Middle frontal gyrus (tissue), 1 donor: ENCODE data around the gene KRTAP10-3.
"Not testable (repeated sequence)": the region's sequence is repeated elsewhere in the genome, so short reads cannot be mapped to it uniquely, and the experiment has no call there.

Source experiments
- DNase-seq: peaks from one replicate; pipeline ENCODE4 v3.0.0-alpha.2; 2015; ENCODE audit warnings: low spot score; ENCODE audit errors: extremely low spot score

The KRTAP10-3 gene

DNA sequence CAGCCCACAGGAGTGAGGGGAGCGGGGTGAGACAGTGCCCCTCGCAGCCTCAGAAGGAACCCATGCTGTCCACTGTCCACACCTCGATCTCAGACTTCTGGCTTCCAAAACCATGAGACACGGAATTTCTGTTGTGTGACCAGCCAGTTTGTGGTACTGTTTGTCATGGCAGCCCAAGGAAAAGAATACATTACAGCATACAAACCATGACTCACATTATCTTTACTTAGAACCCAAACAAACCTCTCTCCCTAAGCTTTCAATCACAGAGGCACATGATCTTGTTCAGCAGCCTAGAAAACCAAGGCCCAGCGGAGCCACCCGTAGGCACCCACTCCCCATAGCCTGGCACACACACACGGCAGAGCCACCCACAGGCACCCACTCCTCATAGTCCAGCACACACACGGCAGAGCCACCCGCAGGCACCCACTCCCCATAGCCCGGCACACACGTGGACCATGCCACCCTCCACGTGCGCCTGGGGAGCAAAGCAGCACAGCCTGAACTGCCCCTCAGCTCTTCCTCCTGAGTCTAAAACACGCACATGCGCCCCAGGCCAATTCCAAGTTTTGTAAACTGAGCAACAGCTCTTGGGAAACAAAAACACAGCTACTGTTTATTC is 14.5 kb upstream of the KRTAP10-3 start:
- no peak for DNase-seq

DNA sequence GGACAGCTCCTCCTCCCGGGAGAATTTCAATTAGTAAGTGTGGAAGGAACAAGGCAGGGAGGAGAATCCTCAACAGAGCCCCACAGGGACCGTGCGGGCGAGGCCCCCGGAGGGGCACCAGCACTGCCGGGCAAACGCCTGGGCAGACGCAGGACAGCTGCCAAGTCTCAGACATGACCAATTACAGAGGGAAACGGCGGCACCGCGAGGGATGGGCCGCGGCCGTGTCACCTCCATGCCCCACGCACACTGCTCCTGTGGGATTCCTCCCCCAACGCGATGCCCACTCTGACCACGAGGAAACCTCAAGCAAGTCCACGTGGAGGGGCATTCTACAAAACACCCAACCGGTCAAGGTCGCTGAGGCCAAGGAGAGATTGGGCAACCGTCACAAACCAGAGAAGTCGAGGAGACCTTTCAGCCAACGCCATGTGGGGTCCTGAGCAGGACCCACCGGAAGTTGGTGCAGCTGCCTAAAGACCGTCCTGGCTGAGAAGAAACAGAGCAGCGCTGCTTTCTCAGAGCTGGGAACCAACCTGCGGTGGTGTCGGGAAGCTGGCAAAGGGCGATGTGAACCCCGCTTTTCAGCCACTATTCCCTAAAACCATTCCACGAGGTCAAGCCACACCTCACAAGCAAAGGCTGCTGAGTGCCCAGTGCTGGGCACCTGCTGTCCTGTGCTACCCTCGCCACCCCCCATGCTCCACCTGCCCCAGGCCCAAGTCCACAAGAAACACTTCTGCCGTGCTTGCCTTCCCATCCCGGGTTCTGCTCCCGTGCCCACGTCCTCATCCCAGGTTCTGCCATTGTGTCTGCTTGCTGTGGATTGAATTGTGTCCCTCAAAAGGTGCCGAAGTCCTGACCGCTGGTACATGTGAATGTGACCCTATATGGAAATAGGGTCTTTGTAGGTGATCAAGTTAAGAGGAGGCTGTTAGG is 13.5 kb upstream of the KRTAP10-3 start:
- DNase-seq, result no peak

GRCh38 chr21:44571296-44571695 is 12.7 kb upstream of the KRTAP10-3 start:
- no peak for DNase-seq

DNA sequence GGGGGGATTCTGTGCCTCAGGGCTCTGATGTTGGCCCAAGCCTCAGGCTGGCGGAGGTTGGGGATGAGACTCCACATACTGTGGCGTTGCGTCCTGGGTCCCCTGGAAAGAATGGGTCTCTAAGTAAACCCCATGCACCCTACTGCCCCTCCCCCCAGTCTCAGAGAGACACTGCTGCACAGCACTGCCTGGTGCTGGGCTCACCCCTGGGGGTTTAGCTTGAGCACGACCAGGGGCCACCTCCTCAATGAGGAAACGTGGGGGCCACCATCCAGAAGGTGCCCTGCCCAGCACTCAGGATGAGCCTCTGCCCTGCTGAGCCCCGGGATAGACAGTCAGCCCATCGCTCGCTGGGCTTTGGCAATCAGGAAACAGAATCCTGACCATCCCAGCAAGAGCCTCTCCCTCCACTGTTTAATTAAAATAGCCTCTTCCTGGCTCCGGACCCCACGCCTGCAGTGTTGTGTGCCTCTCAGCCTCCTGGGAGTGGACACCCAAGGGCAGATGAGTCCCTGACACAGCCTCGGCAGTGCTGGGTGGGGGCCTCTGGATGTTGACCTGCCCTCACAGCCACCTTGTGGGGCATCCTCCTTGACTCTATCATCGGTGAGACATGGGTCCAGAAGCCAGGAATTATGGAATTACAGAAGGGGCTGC is 11.4 kb upstream of the KRTAP10-3 start:
- DNase-seq, result no peak

DNA sequence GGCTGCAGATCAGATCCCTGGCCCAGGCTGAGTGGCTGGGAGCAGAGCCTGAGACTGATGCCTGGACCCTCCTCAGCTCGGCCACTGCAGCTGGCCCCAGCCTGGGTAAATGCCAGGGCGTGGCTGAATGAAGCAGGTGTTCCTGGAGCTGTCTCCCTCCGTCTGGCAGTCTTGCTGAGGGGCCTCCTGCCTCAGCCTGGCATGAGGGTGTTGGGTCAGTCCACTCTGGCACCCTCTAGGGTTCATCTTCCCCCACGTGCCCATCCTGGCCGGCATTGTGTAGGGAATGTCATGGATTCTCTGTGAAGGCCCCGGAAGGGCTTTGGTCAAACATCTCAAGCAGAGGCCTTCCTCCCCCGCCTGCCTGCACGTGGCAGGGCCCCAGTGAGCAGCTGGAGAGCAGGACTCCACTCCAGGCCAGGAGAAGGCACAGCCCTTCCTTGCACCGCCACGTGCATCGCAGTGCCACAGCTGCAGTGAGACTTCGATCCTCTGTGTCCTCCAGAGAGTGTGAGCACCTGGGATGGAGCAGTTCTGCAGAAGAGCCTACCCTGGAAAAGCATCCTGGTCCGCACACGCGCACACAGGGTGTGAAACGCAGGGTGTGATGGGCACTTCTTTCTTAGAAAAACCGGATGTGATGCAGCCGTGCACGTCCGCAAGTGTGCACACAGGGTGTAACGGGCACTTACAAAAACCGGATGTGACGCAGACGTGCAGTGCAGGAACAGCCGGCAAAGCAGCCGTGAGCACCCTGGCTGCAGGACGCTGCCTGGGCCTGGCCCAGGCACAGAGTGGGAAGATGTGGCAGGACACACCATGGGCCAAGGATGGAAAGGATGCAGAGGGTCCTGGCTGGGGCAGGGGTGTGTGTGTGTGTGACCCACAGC is 10.3 kb upstream of the KRTAP10-3 start:
- no peak for DNase-seq

DNA sequence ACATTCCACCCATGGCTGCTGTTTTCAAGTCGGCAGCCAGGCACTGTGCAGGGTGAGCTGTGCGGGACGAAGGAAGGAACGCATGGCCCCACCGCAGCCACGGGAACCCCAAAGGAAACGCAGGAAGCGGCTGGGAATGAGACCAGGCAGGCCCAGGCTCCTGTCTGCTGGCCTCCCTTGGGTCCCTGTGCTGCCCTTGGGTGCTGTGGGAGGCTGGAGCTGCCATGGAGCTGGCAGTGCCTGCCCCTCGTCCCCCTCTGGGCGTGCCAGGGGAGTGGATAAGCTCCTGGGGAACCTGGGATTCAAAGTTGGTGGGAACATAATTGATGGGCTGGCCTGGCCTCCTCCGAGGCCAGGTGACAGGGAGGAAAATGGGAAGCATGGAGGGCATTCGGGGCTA is 9.7 kb upstream of the KRTAP10-3 start:
- DNase-seq, result no peak

DNA sequence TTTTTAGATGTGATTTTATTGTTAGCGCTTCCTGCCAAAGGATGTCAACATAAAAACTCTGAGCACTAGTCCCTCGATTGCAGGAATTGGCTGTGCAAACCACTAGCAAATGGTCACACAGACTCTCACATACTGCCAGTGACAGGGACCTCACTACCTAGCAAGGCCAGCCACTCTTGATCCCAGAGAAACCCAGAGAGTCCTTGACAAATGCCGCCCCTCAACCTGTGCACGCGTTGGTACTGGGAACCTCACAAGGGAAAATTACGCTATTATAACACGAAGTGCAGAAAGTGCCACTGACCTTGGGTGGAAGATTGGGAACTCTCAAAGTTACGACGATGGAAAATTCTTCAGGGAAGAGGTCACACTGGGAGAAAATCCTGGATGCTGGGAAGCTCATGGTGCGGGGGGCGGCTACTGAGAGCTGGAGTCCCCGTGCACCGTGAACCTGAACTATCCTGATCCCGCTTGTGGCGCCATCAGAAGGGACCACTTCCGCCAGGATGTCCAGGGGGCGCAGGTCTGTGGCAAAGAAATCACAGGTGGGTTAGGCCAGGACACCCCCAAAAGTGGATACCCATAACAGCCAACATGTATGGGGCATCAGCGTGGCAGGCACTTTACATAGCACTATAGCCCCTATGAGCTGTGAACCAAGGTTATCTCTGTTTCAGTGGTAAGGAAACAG is 9.0 kb upstream of the KRTAP10-3 start:
- DNase-seq, result no peak

DNA sequence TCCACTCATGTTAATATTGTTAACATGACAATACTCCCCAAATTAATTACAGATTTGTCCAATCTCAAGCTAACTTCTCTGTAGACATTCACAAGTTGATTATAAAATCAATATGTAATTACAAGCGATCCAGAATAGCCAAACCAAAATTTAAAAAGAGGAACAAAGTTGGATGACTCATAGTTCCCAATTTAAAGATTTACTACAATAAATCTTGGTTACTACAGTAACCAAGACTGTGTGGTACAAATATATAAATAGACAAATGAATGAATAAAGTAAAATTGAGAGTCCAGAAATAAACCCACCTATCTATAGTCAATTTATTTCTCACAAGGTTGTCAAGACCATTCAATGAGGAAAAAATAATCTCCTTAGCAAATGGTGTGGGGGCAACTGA is 7.8 kb upstream of the KRTAP10-3 start:
- no peak for DNase-seq

DNA sequence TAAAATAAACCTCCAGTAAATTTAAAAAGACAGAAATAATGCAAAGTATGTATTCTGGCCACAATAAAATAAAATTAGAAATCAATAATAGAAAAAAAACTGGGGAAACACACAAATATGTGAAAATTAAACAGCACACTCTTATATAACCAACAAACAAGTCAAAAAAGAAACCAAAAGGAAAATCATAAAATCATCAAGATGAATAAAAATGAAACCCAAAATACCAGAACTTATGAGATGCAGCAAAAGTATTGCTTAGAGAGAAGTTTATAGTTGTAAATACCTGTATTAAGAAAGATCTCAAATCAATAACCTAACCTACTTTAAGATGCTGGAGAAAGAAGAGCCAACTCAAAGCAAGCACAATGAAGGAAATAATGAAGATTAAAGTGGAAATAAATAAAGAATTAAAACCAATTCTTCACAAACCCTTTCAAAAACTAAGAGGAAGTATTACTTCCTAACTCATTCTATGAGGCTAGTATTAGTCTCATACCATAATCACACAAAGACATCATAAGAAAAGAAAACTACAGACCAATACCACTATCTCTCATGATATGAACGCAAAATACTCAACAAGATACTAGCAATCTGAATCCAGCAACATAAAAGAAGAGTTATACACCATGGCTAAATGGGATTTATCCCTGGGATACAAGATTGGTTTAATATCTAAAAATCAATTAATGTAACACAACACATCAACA is 6.4 kb upstream of the KRTAP10-3 start:
- no peak for DNase-seq

DNA sequence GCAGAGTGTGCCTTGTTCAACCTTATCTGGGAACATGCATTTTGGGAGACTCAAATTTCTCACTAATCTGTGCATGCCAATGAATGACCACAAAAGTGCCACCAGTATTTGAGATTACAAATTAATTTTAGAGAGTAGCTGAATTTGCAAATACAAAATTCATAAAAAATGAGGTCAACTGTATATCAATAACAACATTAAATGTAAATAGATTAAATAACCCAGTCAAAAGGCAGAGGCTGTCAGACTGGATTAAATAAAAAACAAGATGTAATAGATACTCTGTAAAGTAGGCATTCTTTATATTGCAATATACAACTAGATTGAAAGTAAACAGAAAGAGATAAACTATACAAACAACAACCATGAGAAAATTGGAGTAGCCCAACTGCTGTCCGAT is 5.5 kb upstream of the KRTAP10-3 start:
- no peak for DNase-seq

GRCh38 chr21:44558329-44558675 is 293 bp downstream of the KRTAP10-3 start:
- not testable (repeated sequence) for DNase-seq

GRCh38 chr21:44557491-44558328 is 885 bp downstream of the KRTAP10-3 start:
- DNase-seq, result no peak

DNA sequence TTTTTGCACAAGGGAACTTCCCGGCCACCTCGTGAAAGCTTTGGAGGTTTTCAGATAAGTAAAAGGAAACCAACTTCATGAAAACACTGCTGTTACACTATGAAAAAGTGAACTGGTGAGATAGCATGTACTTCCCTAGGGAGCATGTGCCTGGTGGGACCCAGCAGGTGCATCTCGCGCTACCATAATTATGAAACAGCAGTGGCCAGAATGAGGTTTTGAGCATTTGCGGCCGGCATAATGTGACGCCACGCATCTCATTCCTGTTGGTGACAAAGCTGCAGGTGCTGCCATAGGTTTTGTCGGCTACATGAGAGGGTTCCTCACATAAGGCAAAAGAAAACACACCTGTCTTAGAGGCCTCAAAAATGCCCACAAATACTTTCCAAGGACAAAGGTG is 1.7 kb downstream of the KRTAP10-3 start:
- no peak for DNase-seq

DNA sequence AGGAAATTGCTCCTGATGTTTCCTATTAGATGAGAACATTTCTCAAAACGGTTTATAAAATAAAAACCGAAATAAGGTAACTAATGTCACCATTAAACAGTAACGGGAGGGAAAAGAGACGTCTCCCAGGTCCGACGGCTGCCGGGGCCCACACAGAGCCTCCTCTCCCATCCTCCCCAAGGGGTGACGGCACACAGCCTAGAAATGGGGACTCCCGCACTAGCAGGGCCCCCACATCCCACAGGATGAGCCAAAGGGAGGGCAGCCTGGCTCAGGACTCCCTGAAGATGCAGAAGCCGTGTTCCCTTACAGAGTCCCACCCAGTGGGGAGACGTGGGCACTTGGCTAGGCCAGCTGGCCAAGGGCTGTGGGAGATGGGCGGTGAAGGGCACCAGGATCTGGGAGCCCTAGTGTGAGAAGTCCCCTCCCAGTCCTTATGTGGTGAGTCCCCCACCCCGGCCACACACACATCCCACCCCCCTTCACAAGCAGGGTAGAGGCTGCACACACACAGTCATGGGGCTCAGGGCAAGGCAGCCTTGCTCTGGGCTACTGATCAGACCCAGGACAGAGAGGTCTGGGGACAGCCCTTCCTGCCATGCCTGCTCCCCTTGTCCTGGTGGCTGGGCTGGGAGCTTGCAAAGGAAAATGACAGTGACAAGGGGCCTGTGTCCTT is 3.3 kb downstream of the KRTAP10-3 start:
- no peak for DNase-seq

GRCh38 chr21:44552681-44553080 is 5.9 kb downstream of the KRTAP10-3 start:
- no peak for DNase-seq

DNA sequence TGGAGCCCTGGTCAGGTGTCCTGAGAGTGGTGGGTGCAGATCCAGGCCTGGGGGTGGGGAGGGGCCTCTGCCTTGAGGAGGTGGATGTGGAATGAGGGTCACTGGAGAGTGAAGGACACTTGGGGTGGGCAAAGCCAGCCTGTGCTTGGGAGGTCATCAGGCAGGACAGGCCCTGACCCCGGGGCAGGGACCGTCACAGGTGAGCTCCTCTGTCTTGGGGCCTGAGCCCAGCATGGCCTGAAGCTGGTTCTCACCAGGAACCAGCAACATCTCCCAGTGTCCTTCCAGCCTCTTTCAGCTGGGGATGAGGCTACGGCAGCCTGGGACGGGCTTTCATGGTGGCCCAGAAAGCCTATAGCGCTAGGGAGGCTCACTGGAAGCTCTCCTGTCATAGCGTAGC is 6.5 kb downstream of the KRTAP10-3 start:
- no peak for DNase-seq

- no peak for DNase-seq
Measured at GRCh38 chr21:44551340-44551961, 7.1 kb downstream of the KRTAP10-3 start, which contains the start of gene KRTAP10-2. Gene KRTAP10-2 (minus strand): TSS chr21:44551505. CDS start chr21:44551458, 47 bp downstream.

DNA sequence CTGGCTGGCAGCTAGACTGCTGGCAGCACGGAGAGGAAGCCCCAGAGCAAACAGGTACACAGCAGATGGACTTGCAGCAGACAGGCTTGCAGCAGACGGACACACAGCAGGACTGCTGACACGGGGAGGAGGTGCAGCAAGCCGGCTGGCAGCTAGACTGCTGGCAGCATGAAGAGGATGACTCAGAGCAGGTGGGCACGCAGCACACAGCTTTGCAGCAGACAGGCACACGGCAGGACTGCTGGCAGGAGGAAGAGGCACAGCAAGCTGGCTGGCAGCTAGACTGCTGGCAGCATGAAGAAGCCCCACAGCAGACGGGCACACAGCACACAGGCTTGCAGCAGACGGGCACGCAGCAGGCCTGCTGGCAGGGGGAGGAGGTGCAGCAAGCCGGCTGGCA is 7.8 kb downstream of the KRTAP10-3 start:
- no peak for DNase-seq
